ENCODE measurements around the gene ANKMY1.

Gene ANKMY1

GRCh38 chr2:240557808-240558207 lies at the start of gene ANKMY1:
ANKMY1 (minus strand) TSS chr2:240557988; CDS start chr2:240557335, 653 bp downstream.
- DNase-seq, result no peak

GRCh38 chr2:240605867-240606743 lies 48.3 kb upstream of the ANKMY1 start:
- no peak for DNase-seq

- no peak for DNase-seq
These were observed 47.3 kb upstream of the ANKMY1 start for GRCh38 chr2:240604939-240605716.

GRCh38 chr2:240604291-240604938 lies 46.6 kb upstream of the ANKMY1 start:
- DNase-seq, result peak; percentile 95

- no peak for DNase-seq
These were observed 46.1 kb upstream of the ANKMY1 start for GRCh38 chr2:240603846-240604245.

GRCh38 chr2:240603081-240603835 lies 45.5 kb upstream of the ANKMY1 start:
- DNase-seq, result no peak

- no peak for DNase-seq
These were observed 44.7 kb upstream of the ANKMY1 start for GRCh38 chr2:240602266-240603050.

- DNase-seq, result no peak
These were observed 44.0 kb upstream of the ANKMY1 start for GRCh38 chr2:240601831-240602160.

- no peak for DNase-seq
These were observed 43.5 kb upstream of the ANKMY1 start for GRCh38 chr2:240601061-240601830.

- no peak for DNase-seq
These were observed 42.7 kb upstream of the ANKMY1 start for GRCh38 chr2:240600451-240600961.

GRCh38 chr2:240599141-240599583 lies 41.4 kb upstream of the ANKMY1 start:
- no peak for DNase-seq

- no peak for DNase-seq
These were observed 40.6 kb upstream of the ANKMY1 start for GRCh38 chr2:240598311-240598911.

GRCh38 chr2:240597419-240598181 lies 39.8 kb upstream of the ANKMY1 start:
- no peak for DNase-seq

GRCh38 chr2:240597054-240597418 lies 39.2 kb upstream of the ANKMY1 start:
- DNase-seq, result no peak

GRCh38 chr2:240596491-240596931 lies 38.7 kb upstream of the ANKMY1 start:
- DNase-seq, result no peak

GRCh38 chr2:240596080-240596460 lies 38.3 kb upstream of the ANKMY1 start:
- DNase-seq, result no peak

GRCh38 chr2:240595381-240596079 lies 37.7 kb upstream of the ANKMY1 start:
- DNase-seq, result peak; percentile 68

GRCh38 chr2:240594511-240595380 lies 37.0 kb upstream of the ANKMY1 start:
- no peak for DNase-seq

Measured in OCI-M1 (cell line).